Suprapubic skin (tissue), 4 donors: ENCODE results near the gene TARP.

Experiments used
- DNase-seq, 2 donors: peaks; one replicate each; pipeline ENCODE4 v3.0.0-alpha.2; 2019; ENCODE audit warnings: low spot score in 2 of 2
- H3K27ac ChIP-seq: fragments of 200-600 bp; sonication (generic); one replicate; pipeline ENCODE4 v1.5.1; 2019
- H3K27me3 ChIP-seq: fragments of 200-600 bp; sonication (generic); one replicate; pipeline ENCODE4 v1.5.1; 2019
- H3K36me3 ChIP-seq: fragments of 200-600 bp; sonication (generic); one replicate; pipeline ENCODE4 v1.5.1; 2019
- H3K4me1 ChIP-seq: fragments of 200-600 bp; sonication (generic); one replicate; pipeline ENCODE4 v1.5.1; 2019
- H3K4me3 ChIP-seq: fragments of 200-600 bp; sonication (generic); one replicate; pipeline ENCODE4 v1.5.1; 2019; ENCODE audit warnings: mild to moderate bottlenecking
- H3K9me3 ChIP-seq: fragments of 200-600 bp; sonication (generic); one replicate; pipeline ENCODE4 v1.5.1; 2019
- CTCF ChIP-seq, 2 donors: fragments of 200-600 bp in 1 of 2; fragments of 450-650 bp in 1 of 2; sonication (generic) in 1 of 2; IDR thresholded peaks; one replicate each; pipeline ENCODE4 v1.5.1; 2016 to 2019; ENCODE audit warnings: antibody characterized with exemption in 2 of 2, mild to moderate bottlenecking in 1 of 2, moderate library complexity in 1 of 2
- EP300 ChIP-seq: sonication (generic); formaldehyde crosslinking; IDR thresholded peaks from one replicate; pipeline ENCODE4 v1.6.1; 2017; ENCODE audit warnings: antibody characterized with exemption
- POLR2A ChIP-seq, 2 donors: fragments of 450-650 bp; IDR thresholded peaks; one replicate each; pipeline ENCODE4 v1.6.1; 2017; ENCODE audit warnings: antibody characterized with exemption in 2 of 2, mild to moderate bottlenecking in 2 of 2, moderate library complexity in 2 of 2
- POLR2AphosphoS5 ChIP-seq, 3 donors: sonication (generic); formaldehyde crosslinking; IDR thresholded peaks; one replicate each; pipeline ENCODE4 v1.6.1; 2017; ENCODE audit warnings: antibody characterized with exemption in 3 of 3
- WGBS: methylation state at CpG from one replicate; pipeline ENCODE4 v1.1.5; 2018; 5-methylcytosine and 5-hydroxymethylcytosine counted together

The TARP gene

GRCh38 chr7:38273286-38273995, at the start of gene TARP:
TARP (minus strand) TSS chr7:38273636.
- DNase-seq = no peak
- Histone ChIP-seq H3K27me3 (no peaks in the 10 kb centered on the region), H3K4me1 (no peaks in the 10 kb centered on the region), H3K9me3 (no peaks in the 10 kb centered on the region), H3K27ac (no peak within 1 kb of the TSS), H3K36me3 (no peaks in the 10 kb centered on the region), H3K4me3 (no peak within 1 kb of the TSS)
- WGBS = 79% methylated on average over 2 of the region's 2 CpGs
- TF ChIP-seq EP300 (no peak), POLR2A (IDR thresholded peaks at IDR 0.05) (no peak), CTCF (IDR thresholded peaks at IDR 0.05) (no peak), POLR2AphosphoS5 (IDR thresholded peaks at IDR 0.05) (no peak)

- H3K4me1 ChIP-seq = no peaks in the 10 kb centered on the region
- H3K4me3 ChIP-seq = no peak overlapping the region
- no peak overlapping the region for H3K27ac ChIP-seq
- H3K27me3 ChIP-seq = peaks cover 2% of the 10 kb centered on the region
- no peak for TF ChIP-seq CTCF (IDR thresholded peaks at IDR 0.05)
- TF ChIP-seq POLR2AphosphoS5 (IDR thresholded peaks at IDR 0.05) = no peak
- no peak for TF ChIP-seq POLR2A (IDR thresholded peaks at IDR 0.05)
- TF ChIP-seq EP300 = no peak
- WGBS = 94% methylated on average over 3 of the region's 3 CpGs
- DNase-seq = no peak
- H3K9me3 ChIP-seq = no peaks in the 10 kb centered on the region
- H3K36me3 ChIP-seq = no peaks in the 10 kb centered on the region
Observed at GRCh38 chr7:38323156-38323555, 49.7 kb upstream of the TARP start.

- H3K4me3 ChIP-seq = no peak overlapping the region
- H3K9me3 ChIP-seq = no peaks in the 10 kb centered on the region
- H3K36me3 ChIP-seq = no peaks in the 10 kb centered on the region
- no peak for DNase-seq
- H3K27ac ChIP-seq = no peak overlapping the region
- WGBS = 88% methylated on average over 5 of the region's 5 CpGs
- TF ChIP-seq CTCF (IDR thresholded peaks at IDR 0.05) (no peak), POLR2A (IDR thresholded peaks at IDR 0.05) (no peak), EP300 (no peak), POLR2AphosphoS5 (IDR thresholded peaks at IDR 0.05) (no peak)
- H3K4me1 ChIP-seq = no peaks in the 10 kb centered on the region
- H3K27me3 ChIP-seq = peaks cover 2% of the 10 kb centered on the region
Observed at GRCh38 chr7:38322461-38322860, 49.0 kb upstream of the TARP start.

GRCh38 chr7:38321967-38322366, 48.5 kb upstream of the TARP start:
- no peak for DNase-seq
- H3K27ac ChIP-seq = no peak overlapping the region
- 89% methylated on average over 2 of the region's 2 CpGs for WGBS
- no peaks in the 10 kb centered on the region for H3K9me3 ChIP-seq
- TF ChIP-seq POLR2AphosphoS5 (IDR thresholded peaks at IDR 0.05) = no peak
- TF ChIP-seq CTCF (IDR thresholded peaks at IDR 0.05) = no peak
- no peak for TF ChIP-seq EP300
- TF ChIP-seq POLR2A (IDR thresholded peaks at IDR 0.05) = no peak
- H3K4me1 ChIP-seq = no peaks in the 10 kb centered on the region
- peaks cover 2% of the 10 kb centered on the region for H3K27me3 ChIP-seq
- H3K36me3 ChIP-seq = no peaks in the 10 kb centered on the region
- no peak overlapping the region for H3K4me3 ChIP-seq

- Histone ChIP-seq H3K27me3 (peaks cover 2% of the 10 kb centered on the region), H3K27ac (no peak overlapping the region), H3K9me3 (no peaks in the 10 kb centered on the region), H3K4me1 (no peaks in the 10 kb centered on the region), H3K4me3 (no peak overlapping the region), H3K36me3 (no peaks in the 10 kb centered on the region)
- DNase-seq = no peak
- TF ChIP-seq CTCF (IDR thresholded peaks at IDR 0.05) (no peak), EP300 (no peak), POLR2AphosphoS5 (IDR thresholded peaks at IDR 0.05) (no peak), POLR2A (IDR thresholded peaks at IDR 0.05) (no peak)
- 34% methylated on average over 3 of the region's 3 CpGs for WGBS
Observed at GRCh38 chr7:38321515-38321944, 48.1 kb upstream of the TARP start.
